Muscle of arm (tissue), 12 donors: ENCODE data around the gene BCCIP. TPM values are rescaled to one million over a fixed set of nuclear protein-coding genes. Genes with fewer than 3 reads are reported as not detected.

Experiments used
- DNase-seq: peaks from one replicate; pipeline ENCODE4 v3.0.0-alpha.2; 2013
- polyA plus RNA-seq, 12 donors: library from polyadenylated mRNA; unstranded; fragments of 120-200 nt; gene quantifications; one replicate each; pipeline ENCODE4 v1.2.1, GENCODE V29; 2013; ENCODE audit not compliant: insufficient read length in 12 of 12

BCCIP gene
- polyA plus RNA-seq, 12 donors = 36.9 to 75.0 (median 68.6) TPM; not detected in 1

DNA sequence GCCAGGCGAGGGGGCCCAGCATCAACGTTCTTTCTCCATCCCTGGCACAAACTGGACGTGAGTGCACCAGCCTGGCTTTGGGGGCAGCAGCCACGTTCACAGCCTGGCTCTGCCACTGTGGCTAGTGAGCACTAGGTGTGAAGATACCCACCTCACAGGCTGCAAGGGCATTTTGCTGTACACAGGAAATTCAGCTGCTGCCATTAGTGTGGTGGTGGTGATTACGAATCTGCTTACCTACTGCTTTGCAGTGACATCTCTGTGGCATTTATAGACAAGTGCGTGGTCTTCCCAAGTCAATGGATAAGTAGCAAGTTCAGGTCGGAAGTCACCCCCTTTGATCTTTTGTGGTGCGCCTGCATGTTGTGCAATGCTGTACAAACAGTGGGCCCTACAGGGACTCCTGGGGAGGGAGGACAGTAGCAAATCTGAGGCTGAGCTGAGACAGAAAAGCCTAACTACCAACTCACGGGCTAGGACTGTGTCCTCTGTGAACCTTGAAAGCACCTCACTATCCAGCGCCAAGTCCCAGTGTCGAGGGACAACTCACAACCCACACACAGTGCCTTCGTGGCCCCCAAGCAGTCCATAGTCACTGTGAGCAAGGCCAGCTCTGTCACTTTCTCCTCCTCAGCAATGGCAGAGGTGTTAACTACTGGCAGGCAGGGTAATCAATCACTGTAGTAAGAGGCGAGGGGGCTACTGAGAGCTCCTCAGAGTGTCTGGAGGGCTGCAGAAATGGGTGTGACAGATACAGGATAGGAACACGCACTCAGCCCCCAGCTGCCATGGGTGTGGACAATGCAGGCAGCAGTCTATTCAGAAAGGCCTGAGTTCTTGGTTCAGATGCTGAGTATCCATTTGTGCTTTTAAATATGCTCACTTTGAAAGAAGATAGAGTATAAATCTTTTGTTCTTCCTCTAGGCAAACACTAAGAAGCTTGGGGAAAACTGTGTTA, 30.7 kb upstream of the BCCIP start:
- DNase-seq = no peak

DNA sequence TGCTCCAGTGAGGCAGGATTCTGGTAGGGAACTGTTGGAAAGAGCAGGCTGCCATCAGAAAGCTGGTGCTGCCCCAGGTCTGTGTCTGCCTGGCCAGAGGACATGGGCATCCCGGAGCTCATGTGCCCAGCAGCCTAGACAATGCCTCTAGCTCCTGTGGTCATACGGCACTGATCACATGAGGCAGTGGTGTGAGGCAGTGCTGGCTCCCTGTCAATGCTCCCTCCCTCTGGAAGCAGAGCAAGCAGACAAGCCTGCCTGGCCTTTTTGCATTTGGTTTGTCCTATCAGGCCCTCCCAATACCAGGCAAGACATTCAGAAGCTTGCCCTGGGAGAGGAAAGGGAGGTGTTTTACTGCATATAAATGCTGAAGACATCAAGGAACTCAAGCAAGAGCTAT, 28.2 kb upstream of the BCCIP start:
- no peak for DNase-seq

DNA sequence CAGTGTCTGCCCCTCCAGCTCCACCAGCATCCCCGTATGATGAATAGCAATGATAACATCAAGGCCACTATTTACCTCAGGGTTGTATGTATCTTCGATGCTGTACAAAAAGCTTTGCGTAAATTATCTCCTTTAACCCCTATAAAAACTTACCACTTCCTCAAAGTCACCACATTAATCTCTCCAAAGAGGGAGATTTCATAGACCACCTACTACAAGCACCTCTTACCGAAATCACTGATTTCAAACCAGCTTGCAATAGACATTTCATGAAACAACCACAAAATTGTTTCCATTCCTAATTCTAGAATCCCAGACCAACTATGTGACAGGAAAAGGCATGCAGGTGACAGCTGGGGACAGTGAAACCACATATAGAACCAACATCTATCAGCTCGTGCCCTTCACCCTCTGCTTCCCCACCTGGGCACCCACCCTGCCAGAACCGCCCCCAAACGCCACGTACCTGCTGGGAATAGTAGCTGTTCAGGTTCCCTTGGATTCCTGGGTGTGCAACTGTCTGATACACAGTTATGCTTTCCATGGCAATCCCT, 27.6 kb upstream of the BCCIP start:
- DNase-seq = no peak

DNA sequence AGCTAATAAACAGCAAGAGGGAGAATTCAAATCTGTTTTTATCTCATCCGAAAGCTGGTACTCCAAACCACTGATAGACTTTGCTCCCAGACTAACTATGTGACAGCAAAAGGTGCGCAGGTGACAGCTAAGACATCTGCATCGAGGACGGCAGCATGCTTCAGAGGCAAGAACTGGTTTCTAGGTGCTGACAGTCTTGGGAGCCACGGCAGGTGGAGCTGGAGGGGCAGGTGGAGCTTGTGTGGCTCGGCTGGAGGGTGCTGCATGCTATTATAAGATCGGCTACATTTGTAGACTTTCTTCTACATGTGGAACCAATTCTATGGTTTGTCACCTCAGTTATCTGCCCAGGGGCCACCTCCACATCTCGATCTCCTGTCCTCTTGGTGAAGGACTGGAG, 25.9 kb upstream of the BCCIP start:
- DNase-seq = no peak

DNA sequence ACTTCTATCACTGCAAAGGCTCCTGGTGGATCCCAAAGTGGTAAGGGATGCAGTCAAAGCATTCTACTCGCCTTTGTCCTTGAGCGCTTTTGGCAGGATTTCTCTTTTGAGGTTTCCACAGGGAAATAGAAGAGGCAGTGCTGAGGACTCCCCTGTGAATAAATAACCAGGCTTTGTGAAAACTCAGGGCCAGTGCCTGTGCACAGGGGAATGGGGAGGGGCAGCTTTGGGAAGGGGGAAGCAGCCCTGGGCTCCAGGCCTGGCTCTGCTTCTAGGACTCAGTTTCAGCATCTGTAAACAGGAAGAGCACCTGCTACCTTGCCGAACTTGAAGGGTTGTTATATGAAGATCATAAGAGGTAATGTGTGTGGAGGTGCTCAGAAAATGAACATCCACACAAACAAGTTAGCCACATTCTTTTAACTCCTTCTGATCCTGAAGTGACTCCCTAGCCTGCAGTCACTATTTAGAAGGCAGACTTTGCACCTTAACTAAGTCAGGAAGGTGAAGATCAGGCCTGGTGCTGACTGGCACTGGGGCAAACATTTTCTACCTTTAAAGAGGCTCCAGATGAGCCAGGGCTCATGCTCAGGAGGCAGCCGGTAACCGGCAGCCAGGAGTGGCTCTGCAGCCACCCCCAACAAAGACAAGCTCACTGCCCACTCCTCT, 25.2 kb upstream of the BCCIP start:
- DNase-seq = no peak

DNA sequence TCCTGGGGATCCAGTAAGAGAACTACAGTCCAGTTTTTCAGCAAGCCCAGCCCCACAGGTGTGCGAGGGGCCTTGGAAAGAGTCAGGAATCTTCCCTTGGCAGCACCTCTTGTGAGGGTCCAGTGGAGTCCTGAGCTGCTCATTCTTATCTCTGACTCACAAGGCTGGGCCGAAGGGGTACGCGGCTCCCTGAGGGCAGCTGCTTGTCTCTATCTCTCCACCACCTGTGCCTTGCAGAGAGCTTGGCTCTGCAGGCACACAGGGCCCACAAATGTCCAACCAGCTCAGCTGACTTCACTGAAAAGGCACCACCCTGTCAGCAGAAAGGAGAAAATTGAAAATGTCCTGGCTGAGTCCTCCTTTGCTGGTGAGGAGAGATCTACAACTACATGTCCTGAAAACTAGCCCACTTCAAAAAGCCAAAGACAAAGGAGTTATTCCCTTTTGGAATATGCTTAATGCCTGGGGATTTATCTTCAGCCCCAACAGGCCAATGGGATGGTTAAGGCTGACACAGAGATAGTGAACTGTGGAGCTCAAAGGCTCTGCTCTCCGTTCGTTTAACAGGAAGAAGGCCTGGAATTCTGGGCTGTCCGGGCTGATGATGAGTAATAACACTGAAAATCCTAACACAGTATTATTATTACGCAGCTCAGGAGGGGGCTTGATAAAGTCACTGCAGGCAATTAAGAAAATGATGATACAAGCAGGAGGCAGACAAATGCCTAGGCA, 23.7 kb upstream of the BCCIP start:
- DNase-seq = no peak

DNA sequence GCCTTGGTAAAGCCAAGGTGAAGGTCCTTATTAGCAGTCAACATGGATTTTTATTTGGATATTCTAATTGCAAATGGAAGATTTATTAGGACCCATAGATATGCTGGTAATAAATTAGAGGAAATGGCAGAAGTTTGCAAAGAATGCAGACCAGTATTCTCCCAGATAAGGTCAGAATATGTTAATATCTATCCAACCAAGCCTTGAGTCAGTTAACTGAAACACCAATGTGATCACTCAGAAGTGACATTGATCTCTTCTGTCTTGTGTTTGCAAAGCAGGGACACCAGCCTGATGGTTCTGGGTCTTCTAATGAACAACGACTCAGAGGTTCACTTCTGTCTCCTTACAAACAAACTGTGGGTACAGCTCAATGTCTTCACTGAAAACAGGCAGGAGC, 21.8 kb upstream of the BCCIP start:
- DNase-seq = no peak

DNA sequence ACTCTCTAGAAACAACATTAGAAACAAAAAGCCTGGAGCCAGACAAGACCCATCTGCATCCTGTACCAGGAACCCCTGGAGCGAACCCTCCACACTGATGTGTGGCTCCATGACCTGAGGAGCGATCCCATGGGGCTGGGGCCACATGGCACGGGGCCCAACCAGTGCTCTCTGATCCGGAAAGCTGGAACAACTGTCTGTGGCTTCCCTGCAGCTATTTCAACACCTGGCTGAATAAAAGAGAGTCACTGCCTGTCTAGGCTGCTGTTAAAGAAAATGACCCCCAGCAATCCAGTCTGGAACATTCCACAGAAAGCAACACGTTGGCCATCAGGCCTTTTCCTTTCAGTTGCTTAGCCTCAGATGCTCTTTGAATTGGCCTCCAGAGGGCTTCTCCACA, 21.2 kb upstream of the BCCIP start:
- no peak for DNase-seq

DNA sequence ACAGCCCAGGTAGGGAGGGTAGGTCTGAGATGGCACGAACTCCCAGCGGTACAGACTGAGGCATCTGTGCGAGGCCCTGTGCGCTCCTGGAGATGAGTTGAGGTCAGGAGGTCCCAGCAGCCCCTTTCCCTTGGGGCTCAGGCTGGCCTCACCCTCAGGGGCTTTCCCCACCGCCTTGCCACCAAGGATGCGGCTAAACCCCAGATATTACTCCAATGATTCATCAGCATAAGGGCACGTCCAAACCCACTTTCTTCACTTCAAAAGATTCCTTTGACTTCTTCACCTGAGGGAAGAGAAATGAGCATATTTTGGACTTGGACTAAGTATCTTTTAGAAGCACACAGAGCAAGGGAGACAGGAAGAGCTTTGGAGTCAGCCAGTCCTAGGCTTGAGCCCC, 20.6 kb upstream of the BCCIP start:
- DNase-seq = no peak

DNA sequence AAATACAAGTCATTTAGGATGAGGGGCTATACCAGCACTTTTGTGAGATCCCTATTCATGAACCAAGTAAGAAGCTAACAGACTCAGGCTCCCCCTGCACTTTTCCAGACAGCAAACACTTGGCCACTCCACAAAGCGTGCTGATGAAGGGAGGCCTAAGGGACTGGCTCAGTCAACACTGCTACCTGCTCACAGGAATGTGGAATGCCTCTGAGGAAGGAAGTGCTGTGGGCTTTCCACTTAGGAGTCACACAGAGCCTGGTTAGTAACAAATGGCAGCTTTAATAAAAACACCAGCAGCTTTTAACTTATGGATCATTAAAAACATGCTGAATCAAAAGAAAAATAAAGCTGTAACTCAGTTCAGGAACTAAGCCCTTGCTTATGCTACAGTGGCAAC, 15.3 kb upstream of the BCCIP start:
- DNase-seq = no peak

DNA sequence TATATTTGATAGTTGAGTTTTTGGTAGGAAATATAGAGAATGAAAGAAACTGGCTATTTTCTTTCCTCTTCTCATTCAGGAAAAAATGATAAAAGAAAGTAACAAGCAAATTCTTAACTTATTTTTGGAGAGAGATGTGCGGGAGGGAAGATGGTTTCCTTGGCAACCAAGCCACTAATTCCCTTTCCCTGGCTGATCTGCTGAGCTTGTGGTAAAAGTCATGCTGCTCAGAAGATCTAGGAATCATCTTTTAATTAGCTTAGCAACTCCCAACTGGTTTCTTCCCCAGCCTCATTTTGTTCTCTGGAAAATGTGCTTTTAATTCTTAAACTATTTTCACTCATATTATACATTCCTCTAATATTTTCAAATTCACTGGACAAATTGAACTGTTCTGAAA, 12.1 kb upstream of the BCCIP start:
- DNase-seq = no peak

DNA sequence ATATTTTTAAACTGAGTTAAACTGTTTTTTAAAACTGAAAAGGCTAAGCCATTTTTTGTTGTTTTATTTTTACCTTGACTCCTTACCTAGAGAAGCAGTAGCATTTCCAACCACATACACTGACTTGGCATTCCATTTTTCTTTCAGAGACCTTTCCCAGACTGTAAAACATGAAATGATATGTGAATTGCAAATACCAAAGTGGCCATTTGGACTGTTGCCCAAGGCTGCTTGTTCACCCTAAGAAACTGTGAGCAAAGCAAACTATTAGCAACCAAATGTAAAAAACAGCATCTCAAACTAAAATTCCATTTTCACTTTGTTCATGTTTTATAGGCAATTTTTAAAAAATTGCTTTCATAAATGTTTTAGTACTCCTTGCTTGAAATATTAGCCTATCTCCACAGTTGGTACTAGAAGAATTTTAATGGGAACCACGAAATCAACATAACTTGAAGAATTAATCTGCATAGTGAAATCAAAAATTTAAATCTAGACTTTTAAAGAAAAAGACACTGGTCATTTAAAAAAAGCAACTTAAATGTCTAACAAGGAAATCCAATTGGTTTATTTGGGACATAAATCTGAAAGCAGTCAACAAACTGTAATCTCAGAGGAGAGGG, 11.1 kb upstream of the BCCIP start:
- no peak for DNase-seq

DNA sequence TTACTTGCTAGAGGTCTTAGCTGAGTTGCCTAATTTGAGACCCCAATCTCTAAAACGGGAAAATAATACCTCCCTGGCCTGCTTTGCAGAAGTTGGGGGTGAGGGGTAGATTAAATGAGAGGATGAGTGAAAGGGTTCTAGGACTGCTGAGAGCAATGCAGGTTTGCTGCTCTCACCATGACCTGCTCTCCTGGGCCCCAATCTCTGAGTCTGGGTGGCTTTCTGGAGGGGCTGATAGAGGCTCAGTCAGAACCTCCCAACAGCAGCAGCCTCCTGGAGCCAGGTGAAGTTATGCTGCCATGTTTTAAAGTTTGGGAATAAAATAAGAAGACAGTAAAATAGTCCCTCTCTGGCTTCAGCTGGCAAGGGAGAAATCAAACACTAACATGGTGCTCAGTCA, 7.6 kb upstream of the BCCIP start:
- DNase-seq = no peak

DNA sequence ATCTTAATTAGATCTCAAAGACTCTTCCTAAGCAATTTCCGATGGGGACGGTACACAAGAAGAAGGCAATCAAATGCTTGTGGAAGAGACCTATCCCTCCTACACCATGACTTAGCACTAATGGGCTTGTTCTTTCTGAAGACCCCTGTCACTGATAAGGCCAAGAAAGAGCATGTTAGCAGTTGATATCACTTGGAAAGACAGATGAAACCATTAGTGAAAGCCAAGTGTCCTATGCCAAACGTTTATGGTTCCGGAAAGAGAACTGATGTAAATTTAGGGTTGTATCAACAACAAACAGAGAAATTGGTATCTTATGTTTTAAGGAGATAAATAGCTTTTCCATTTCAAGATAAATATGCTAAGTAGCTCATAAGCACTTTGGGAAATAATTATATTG, 6.8 kb upstream of the BCCIP start:
- DNase-seq = no peak

DNA sequence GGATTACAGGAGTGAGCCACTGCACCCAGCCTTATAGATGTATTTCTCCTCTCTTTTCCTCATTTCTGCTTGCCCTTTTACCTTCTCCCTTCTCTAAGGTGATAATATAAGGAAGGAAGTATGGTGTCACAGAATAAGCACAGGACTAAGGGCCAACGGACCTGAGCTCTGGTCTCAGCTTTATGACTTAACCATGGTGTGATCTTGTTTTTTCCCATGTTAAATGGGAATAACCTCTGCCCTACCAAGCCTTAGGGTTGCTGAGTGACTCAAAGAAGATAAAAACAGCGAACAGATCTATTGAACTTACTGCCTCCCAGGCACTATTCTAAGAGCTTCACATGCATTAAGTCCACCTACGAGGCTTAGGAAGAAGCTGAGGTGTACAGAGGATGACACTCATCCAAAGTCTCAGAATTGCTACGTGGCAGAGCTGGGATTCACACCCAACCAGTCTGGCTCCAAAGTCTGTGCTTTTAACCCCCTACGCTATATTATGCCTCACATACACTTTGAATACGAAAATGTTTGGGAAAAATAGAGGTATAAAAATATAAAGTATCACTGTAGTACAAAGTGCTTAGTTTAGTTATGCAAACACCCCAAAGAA, 5.9 kb upstream of the BCCIP start:
- DNase-seq = no peak

DNA sequence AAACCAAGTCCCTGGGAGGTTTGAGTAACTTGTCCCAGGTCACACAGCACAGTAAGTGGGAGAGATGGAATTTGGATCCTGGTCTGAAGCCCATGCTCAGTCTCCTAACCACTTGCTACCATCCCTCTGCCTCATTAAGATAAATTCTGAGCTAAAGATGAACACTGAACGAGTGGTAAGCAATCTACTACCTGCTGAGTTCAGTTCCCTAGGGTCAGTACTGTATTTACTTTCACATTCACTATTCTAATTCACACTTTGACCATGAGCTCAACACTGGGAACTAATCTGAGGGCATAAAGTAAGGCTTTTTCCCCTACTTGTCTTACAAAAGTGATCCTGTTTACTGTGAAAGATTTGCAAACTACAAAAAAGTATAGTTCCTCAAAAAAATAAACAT, 2.6 kb upstream of the BCCIP start:
- no peak for DNase-seq

DNA sequence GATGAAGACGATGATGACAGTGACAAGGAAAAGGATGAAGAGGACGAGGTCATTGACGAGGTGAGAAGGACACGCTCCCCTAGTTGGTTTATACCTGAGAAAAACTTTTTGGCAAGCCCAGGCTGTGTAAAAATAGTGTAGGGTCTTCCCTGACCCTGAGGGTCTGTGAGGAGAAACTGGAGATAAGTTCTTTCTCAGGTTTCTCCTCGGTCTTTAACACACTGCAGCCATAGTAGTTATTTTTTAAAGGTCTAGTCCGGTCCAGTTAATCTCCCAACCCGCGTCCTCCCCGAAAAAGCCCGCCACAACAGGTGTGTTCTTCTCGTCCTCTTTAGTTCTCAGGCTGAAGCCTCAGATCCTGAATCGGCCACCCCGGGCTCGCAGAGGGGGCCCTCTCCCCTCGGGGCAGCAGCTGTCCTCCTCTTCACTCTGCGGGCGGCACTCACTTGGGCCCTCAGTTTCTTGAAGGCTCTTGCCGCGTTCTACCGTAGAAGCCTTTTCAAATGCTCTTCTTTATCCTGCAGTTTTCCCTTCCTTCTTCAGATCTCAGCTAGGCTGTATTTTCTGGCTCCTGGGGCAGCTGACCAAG, 411 bp downstream of the BCCIP start:
- DNase-seq = no peak

DNA sequence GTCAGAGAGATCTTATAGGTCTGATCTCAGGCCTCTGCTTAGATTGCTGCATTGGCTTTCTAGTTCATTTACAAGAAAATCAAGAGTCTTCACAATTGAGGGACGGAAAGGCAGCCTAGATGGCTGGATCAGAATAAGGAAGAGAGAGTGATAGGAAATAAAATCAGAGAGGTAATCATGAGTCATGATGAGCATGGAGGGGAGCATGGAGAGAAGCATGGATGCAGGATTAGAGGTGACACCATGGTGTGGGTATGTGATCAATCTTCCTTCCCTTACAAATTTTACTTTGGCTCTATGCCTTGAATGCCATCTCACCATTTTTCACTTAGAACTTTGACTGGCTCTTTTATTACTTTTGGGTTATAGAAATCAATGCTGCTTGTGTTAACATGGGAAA, 1.4 kb downstream of the BCCIP start:
- no peak for DNase-seq

DNA sequence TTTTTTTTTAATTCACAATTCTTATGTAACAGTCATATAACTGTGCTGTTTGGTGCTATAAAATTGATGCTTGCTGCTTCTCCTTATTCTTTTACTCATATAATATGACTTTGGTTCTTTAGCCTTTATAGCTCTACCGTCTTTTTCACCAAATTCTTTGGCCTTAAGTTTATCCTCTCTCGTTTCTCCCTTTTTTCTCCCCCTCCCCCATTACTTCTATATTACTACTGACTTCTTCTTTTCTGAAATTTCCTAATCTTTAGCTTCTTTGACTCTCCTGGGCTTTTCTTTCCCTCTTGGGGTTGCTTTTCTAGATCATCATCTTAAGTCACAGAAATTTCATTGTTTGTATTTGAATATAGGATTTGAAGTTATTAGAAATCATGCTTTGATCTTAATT, 3.8 kb downstream of the BCCIP start:
- DNase-seq = no peak

DNA sequence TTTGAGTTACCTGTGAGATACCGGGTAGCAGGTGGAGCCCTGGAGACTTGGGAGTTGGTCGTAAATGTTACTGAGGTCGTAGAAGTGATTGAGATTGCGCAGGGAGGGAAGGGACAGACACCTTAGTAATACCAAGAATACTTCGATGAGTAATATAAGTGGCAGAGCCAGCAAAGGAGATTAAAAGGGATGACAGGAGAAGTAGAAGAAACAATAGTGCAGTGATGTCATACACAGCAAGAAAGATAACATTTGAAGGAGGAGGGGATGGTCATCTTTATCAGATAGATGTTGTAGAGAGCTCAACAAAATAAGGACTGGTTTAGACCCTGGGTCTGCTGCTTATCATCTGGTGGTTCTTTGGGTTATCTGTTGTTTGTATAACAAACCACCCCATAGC, 5.0 kb downstream of the BCCIP start:
- DNase-seq = no peak

DNA sequence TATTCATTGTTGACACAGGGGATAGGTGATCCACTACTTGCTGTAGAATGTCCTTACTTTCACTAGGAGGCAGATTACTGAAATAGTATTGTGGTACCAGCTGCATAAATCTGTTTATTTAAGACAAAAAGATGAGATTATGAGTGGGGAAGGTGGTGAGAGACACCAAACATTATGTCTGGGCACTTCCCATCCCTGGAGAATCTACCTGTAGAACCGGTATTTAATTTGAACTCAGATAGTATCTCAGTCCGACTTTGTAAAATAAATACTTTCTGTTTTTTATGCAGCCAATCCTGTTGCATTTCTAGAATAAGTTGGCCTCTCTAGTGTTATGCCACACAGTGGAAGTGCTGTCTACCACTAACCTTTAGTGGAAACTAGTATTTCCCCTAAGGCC, 13.4 kb downstream of the BCCIP start:
- DNase-seq = no peak
